Endothelial cell of umbilical vein (primary cell): ENCODE measurements around the gene TNRC6C. TPM values are rescaled to one million over a fixed set of nuclear protein-coding genes. Genes with fewer than 3 reads are reported as not detected.

ENCODE experiments used
- BruUV-seq: library from RNA; stranded (reverse); fragments of 400-500 nt; replicated peaks from 2 replicates; lab custom pipeline; 2021; lab: Mats Ljungman, UMichigan
- CTCF ChIA-PET: fragments of 300-600, 350-600 bp; sonication (Branson Sonifier 250); formaldehyde crosslinking; loops from one replicate; lab custom pipeline; 2021; ENCODE audit warnings: antibody characterized with exemption, inconsistent platforms; lab: Charles Lee
- POLR2A ChIA-PET: fragments of 300-600, 350-600 bp; sonication (Branson Sonifier 250); formaldehyde crosslinking; loops from one replicate; lab custom pipeline; 2021; ENCODE audit warnings: antibody characterized with exemption, inconsistent platforms; lab: Charles Lee
- DNase-seq: peaks from one replicate; pipeline ENCODE4 v3.0.0-alpha.2; 2011; ENCODE audit warnings: low read depth, low spot score
- FAIRE-seq: peaks from 2 replicates; lab custom pipeline; 2011; peaks lifted over from hg19 to GRCh38; lab: Jason Lieb, UNC
- H2AFZ ChIP-seq: 2 replicates; pipeline ENCODE4 v1.6.0; 2012; ENCODE audit warnings: low read depth, low read length, control low read depth, inconsistent platforms
- H3K27ac ChIP-seq: 2 replicates; pipeline ENCODE4 v1.5.1; 2011; ENCODE audit warnings: low read depth, mild to moderate bottlenecking, control low read depth, low read length, moderate library complexity; ENCODE audit not compliant: insufficient read depth
- H3K27me3 ChIP-seq, 2 experiments: 2 replicates each; pipeline versions ENCODE4 v1.6.0 to v1.6.1; 2011; ENCODE audit warnings: low read length in 2 of 2, mixed read lengths in 1 of 2; ENCODE audit not compliant: control insufficient read depth in 2 of 2, insufficient read depth in 2 of 2
- H3K36me3 ChIP-seq, 2 experiments: 2 replicates in 1 of 2; 3 replicates in 1 of 2; pipeline ENCODE4 v1.5.1; 2011; ENCODE audit warnings: low read length in 2 of 2, mild to moderate bottlenecking in 1 of 2, moderate library complexity in 1 of 2; ENCODE audit not compliant: control insufficient read depth in 2 of 2, insufficient read depth in 2 of 2; ENCODE audit errors: extremely low read depth in 1 of 2
- H3K4me1 ChIP-seq: 3 replicates; pipeline ENCODE4 v1.5.1; 2011; ENCODE audit warnings: mild to moderate bottlenecking, low read length; ENCODE audit not compliant: control insufficient read depth, insufficient read depth; ENCODE audit errors: extremely low read depth
- H3K4me2 ChIP-seq: 2 replicates; pipeline ENCODE4 v1.6.1; 2011; ENCODE audit warnings: low read length, control low read depth, mixed read lengths; ENCODE audit not compliant: insufficient read depth
- H3K4me3 ChIP-seq, 3 experiments: fragments of 200-600 bp in 1 of 3; sonication (generic), shearing (Covaris generic) in 1 of 3; replicated peaks in 1 of 3; 2 replicates each; pipeline ENCODE4 v1.5.1; 2011 to 2016; ENCODE audit warnings: control low read depth in 3 of 3, low read length in 3 of 3, mild to moderate bottlenecking in 2 of 3, inconsistent platforms in 1 of 3, low read depth in 1 of 3, moderate library complexity in 1 of 3; ENCODE audit not compliant: insufficient read depth in 1 of 3
- H3K79me2 ChIP-seq: 2 replicates; pipeline ENCODE4 v1.6.0; 2012; ENCODE audit warnings: low read length, inconsistent platforms; ENCODE audit not compliant: control insufficient read depth, insufficient read depth
- H3K9ac ChIP-seq: replicated peaks from 2 replicates; pipeline ENCODE3; 2011; ENCODE audit warnings: low read length, control low read depth; ENCODE audit not compliant: insufficient read depth; ENCODE audit errors: extremely low read depth
- H3K9me1 ChIP-seq: replicated peaks from 3 replicates; pipeline ENCODE4 v1.6.0; 2011; ENCODE audit warnings: mild to moderate bottlenecking, low read length; ENCODE audit not compliant: control insufficient read depth, insufficient read depth; ENCODE audit errors: extremely low read depth
- H3K9me3 ChIP-seq: replicated peaks from 2 replicates; pipeline ENCODE4 v1.5.1; 2012; ENCODE audit warnings: low read length, inconsistent platforms; ENCODE audit not compliant: control insufficient read depth, insufficient read depth
- H4K20me1 ChIP-seq: replicated peaks from 2 replicates; pipeline ENCODE3; 2011; ENCODE audit warnings: mild to moderate bottlenecking, low read length; ENCODE audit not compliant: control insufficient read depth, insufficient read depth; ENCODE audit errors: extremely low read depth
- CTCF ChIP-seq, 2 donors: IDR thresholded peaks; 1 replicate in 1 of 2; 2 replicates in 1 of 2; pipeline ENCODE4 v1.5.1; 2011; ENCODE audit warnings: low read length in 2 of 2, mild to moderate bottlenecking in 2 of 2, moderate library complexity in 2 of 2, control low read depth in 1 of 2, inconsistent platforms in 1 of 2, low read depth in 1 of 2; ENCODE audit not compliant: insufficient read depth in 1 of 2; ENCODE audit errors: extremely low read depth in 1 of 2
- EZH2 ChIP-seq: IDR thresholded peaks from 2 replicates; pipeline ENCODE4 v1.6.1; 2012; ENCODE audit warnings: borderline replicate concordance, low read depth, mild to moderate bottlenecking, moderate library complexity, low read length, inconsistent platforms; ENCODE audit not compliant: severe bottlenecking
- FOS ChIP-seq: IDR thresholded peaks from 2 replicates; pipeline ENCODE4 v1.6.1; 2011; ENCODE audit warnings: mild to moderate bottlenecking, low read length, moderate library complexity, borderline replicate concordance; ENCODE audit not compliant: insufficient read depth
- GATA2 ChIP-seq: IDR thresholded peaks from 2 replicates; pipeline ENCODE4 v1.7.0; 2011; ENCODE audit warnings: low read depth, mild to moderate bottlenecking, moderate library complexity, mixed read lengths, low read length; ENCODE audit not compliant: insufficient read length, insufficient read depth
- JUN ChIP-seq: IDR thresholded peaks from 2 replicates; pipeline ENCODE4 v1.6.1; 2011; ENCODE audit warnings: borderline replicate concordance, low read depth; ENCODE audit not compliant: insufficient read length, insufficient read depth
- MYC ChIP-seq: IDR thresholded peaks from one replicate; pipeline ENCODE4 v1.6.1; 2011; ENCODE audit warnings: mild to moderate bottlenecking, low read depth, low read length
- POLR2A ChIP-seq: IDR thresholded peaks from 2 replicates; pipeline ENCODE4 v1.6.1; 2012; ENCODE audit warnings: low read depth, mild to moderate bottlenecking, control low read depth, low read length
- POLR2AphosphoS5 ChIP-seq: IDR thresholded peaks from 2 replicates; pipeline ENCODE4 v1.6.1; 2012; ENCODE audit warnings: low read depth, mild to moderate bottlenecking, control low read depth, low read length, moderate library complexity; ENCODE audit not compliant: insufficient read depth
- dilution Hi-C: fragments of 300-500 bp; cut with MboI; formaldehyde crosslinking; loops from one replicate; pipeline ENCODE4 v1.15.0; 2019; ENCODE audit warnings: low sequenced_read_pairs; ENCODE audit not compliant: extremely low pct_ligation_motif_present
- intact Hi-C: fragments of 100-400 bp; cut with micrococcal nuclease; formaldehyde crosslinking; loops from one replicate; pipeline ENCODE4 v1.10.0; 2022
- polyA plus RNA-seq, 4 experiments: library from polyadenylated mRNA; depleted of rRNA in 3 of 4; stranded (reverse) in 3 of 4; unstranded in 1 of 4; fragments of >200 nt; gene quantifications; 2 replicates each; pipeline versions ENCODE4 v1.2.1 to v1.2.3, GENCODE V29; 2011 to 2012; ENCODE audit warnings: missing spikeins in 1 of 4
- total RNA-seq: library from RNA; stranded (reverse); gene quantifications from 2 replicates; pipeline ENCODE4 v1.2.3, GENCODE V29; 2021
- TF ChIP-seq, protein P1 (sequence below): IDR thresholded peaks from 2 replicates; pipeline ENCODE4 v1.6.1; 2011; ENCODE audit not compliant: insufficient read depth, insufficient read length

The TNRC6C gene
- total and polyA plus RNA-seq, 2 donors (not counting 3 experiments of a cell fraction or from before 2014, with no cell fraction given), result 2.1 to 17.5 TPM

- no TSS peak for BruUV-seq
- no peaks in the 10 kb centered on the region for H3K79me2 ChIP-seq
- H4K20me1 ChIP-seq, result no peaks in the 10 kb centered on the region
- TF ChIP-seq MYC, result no peak
- TF ChIP-seq JUN, result no peak
- TF ChIP-seq, protein P1, sequence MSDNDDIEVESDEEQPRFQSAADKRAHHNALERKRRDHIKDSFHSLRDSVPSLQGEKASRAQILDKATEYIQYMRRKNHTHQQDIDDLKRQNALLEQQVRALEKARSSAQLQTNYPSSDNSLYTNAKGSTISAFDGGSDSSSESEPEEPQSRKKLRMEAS, result no peak
- no peak for TF ChIP-seq POLR2A
- no peak for TF ChIP-seq GATA2
- no peak for TF ChIP-seq FOS
- TF ChIP-seq POLR2AphosphoS5, result no peak
- no peak for TF ChIP-seq CTCF (IDR thresholded peaks at IDR 0.05; ENCODE audit: extremely low read depth in 1 of 2, insufficient read depth in 1 of 2, low read depth in 1 of 2, low read length in 2 of 2)
- no peak for TF ChIP-seq EZH2
- H3K27ac ChIP-seq, result no peak overlapping the region
- no peak overlapping the region for H2AFZ ChIP-seq
- H3K9me1 ChIP-seq, result no peaks in the 10 kb centered on the region
- peaks cover 0 to 4% of the 10 kb centered on the region in 2 experiments for H3K27me3 ChIP-seq
- FAIRE-seq, result no peak
- no peak for DNase-seq
- H3K4me1 ChIP-seq, result no peaks in the 10 kb centered on the region
- no peak overlapping the region for H3K9ac ChIP-seq
- H3K4me2 ChIP-seq, result no peak overlapping the region
- no peaks in the 10 kb centered on the region for H3K36me3 ChIP-seq
- no peak overlapping the region for H3K4me3 ChIP-seq
- POLR2A ChIA-PET, result no interaction called here
- no peaks in the 10 kb centered on the region for H3K9me3 ChIP-seq
- dilution Hi-C loops (no loop called here), intact Hi-C loops (no loop called here)
- CTCF ChIA-PET, result no interaction called here
Observed at GRCh38 chr17:77909236-77909635, 49.3 kb upstream of the TNRC6C start.
